HPDE6-E6E7 (cell line): ENCODE measurements around the gene TYW3.

Experiments
- DNase-seq: peaks from one replicate; pipeline ENCODE4 v3.0.0; 2011; ENCODE audit warnings: missing footprints; ENCODE audit errors: extremely low spot score

TYW3 gene

GRCh38 chr1:74790453-74790852 lies 57.5 kb downstream of the TYW3 start:
- DNase-seq = no peak

GRCh38 chr1:74791491-74791890 lies 58.5 kb downstream of the TYW3 start:
- no peak for DNase-seq

GRCh38 chr1:74799119-74799657 lies 66.2 kb downstream of the TYW3 start:
- no peak for DNase-seq

GRCh38 chr1:74811436-74812179 lies 78.7 kb downstream of the TYW3 start:
- DNase-seq = no peak

GRCh38 chr1:74812180-74812541 lies 79.2 kb downstream of the TYW3 start:
- DNase-seq = no peak
